ENCODE results near the gene EBPL. TPM values are rescaled to one million over a fixed set of nuclear protein-coding genes. Genes with fewer than 3 reads are reported as not detected.

EBPL gene
- total RNA-seq, 4 donors from 2014 or later: 37.6 to 81.7 (median 45.0) TPM

DNA sequence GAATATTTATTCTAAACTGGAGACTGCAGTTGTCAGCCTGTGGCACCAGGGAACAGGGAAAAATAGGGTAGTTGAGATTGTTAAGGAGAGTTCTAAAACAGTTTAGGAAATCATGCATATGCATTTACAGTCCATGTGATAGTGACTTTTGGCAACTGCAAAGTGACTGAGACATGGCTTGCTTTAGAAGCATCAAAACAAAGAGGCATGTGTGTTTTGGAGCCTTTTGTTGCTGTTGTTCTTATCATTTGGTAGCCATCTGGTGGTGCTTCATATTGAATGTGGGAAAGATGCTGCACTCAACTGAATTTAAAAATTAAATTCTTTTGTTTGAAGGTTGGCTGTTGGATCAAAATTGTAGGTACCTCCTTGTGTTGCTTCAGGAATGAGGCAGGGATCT is 10.2 kb upstream of the EBPL start:
- Histone ChIP-seq H3K4me1 (no peaks in the 10 kb centered on the region), H3K4me3 (no peak overlapping the region), H3K36me3 (peaks cover 0 to 65% of the 10 kb centered on the region in 2 donors), H3K9me3 (no peaks in the 10 kb centered on the region), H3K27me3 (no peaks in the 10 kb centered on the region), H3K27ac (no peak overlapping the region)
- TF ChIP-seq, protein P1, sequence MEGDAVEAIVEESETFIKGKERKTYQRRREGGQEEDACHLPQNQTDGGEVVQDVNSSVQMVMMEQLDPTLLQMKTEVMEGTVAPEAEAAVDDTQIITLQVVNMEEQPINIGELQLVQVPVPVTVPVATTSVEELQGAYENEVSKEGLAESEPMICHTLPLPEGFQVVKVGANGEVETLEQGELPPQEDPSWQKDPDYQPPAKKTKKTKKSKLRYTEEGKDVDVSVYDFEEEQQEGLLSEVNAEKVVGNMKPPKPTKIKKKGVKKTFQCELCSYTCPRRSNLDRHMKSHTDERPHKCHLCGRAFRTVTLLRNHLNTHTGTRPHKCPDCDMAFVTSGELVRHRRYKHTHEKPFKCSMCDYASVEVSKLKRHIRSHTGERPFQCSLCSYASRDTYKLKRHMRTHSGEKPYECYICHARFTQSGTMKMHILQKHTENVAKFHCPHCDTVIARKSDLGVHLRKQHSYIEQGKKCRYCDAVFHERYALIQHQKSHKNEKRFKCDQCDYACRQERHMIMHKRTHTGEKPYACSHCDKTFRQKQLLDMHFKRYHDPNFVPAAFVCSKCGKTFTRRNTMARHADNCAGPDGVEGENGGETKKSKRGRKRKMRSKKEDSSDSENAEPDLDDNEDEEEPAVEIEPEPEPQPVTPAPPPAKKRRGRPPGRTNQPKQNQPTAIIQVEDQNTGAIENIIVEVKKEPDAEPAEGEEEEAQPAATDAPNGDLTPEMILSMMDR (IDR thresholded peaks at IDR 0.05): no peak
- TF ChIP-seq POLR2A (IDR thresholded peaks at IDR 0.05): no peak
- no peak for TF ChIP-seq EP300 (IDR thresholded peaks at IDR 0.05)
- no peak for TF ChIP-seq POLR2AphosphoS5 (IDR thresholded peaks at IDR 0.05)
- no peak for ATAC-seq

- no peak overlapping the region for H3K27ac ChIP-seq
- no peaks in the 10 kb centered on the region for H3K4me1 ChIP-seq
- peaks cover 0 to 46% of the 10 kb centered on the region in 2 donors for H3K36me3 ChIP-seq
- H3K9me3 ChIP-seq: no peaks in the 10 kb centered on the region
- H3K4me3 ChIP-seq: no peak overlapping the region
- no peak for TF ChIP-seq POLR2AphosphoS5 (IDR thresholded peaks at IDR 0.05)
- TF ChIP-seq, protein P1 (IDR thresholded peaks at IDR 0.05): no peak
- TF ChIP-seq POLR2A (IDR thresholded peaks at IDR 0.05): no peak
- TF ChIP-seq EP300 (IDR thresholded peaks at IDR 0.05): no peak
- H3K27me3 ChIP-seq: no peaks in the 10 kb centered on the region
- ATAC-seq: no peak
- whole genome bisulfite sequencing, 2 donors (ENCODE audit: low coverage in 1 of 2): 91 to 100% methylated on average over 1 to 3 of the region's 3 CpGs
Measured at GRCh38 chr13:49697468-49697867, 6.2 kb upstream of the EBPL start.

DNA sequence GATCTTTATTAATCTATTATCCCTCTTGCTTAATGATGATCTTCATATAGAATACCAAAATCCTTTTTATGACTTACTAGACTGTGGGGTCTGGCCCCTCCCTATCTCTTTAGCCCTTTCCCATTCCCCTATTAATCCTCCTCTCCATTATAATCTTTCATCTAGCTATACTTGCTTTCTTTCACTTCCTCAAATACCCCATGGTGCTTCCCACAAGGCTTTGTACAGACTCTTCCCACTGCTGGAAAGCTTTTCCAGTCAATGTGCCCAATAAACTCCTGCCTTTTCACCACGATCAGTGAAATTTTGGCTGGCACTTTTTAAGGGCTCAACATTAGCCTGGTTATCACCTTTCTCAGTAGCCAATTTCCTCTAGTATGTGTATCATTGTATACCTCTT is 3.2 kb upstream of the EBPL start:
- 75% methylated on average over 1 of the region's 1 CpG; no CpG with 5 or more reads in 1 of the 2 donors for WGBS, 2 donors (ENCODE audit: low coverage in 1 of 2)
- H3K9me3 ChIP-seq: no peaks in the 10 kb centered on the region
- no peak for ATAC-seq
- H3K4me1 ChIP-seq: peaks cover 0 to 20% (median 0%) of the 10 kb centered on the region in 3 donors
- no peaks in the 10 kb centered on the region for H3K27me3 ChIP-seq
- H3K4me3 ChIP-seq: no peak overlapping the region
- TF ChIP-seq POLR2AphosphoS5 (IDR thresholded peaks at IDR 0.05) (no peak), EP300 (IDR thresholded peaks at IDR 0.05) (no peak), POLR2A (IDR thresholded peaks at IDR 0.05) (no peak)
- TF ChIP-seq, protein P1 (IDR thresholded peaks at IDR 0.05): no peak
- peaks cover 0 to 19% of the 10 kb centered on the region in 2 donors for H3K36me3 ChIP-seq
- H3K27ac ChIP-seq: no peak overlapping the region

GRCh38 chr13:49693877-49694276 is 2.6 kb upstream of the EBPL start:
- no peaks in the 10 kb centered on the region for H3K27me3 ChIP-seq
- TF ChIP-seq EP300 (IDR thresholded peaks at IDR 0.05) (no peak), POLR2AphosphoS5 (IDR thresholded peaks at IDR 0.05) (no peak), POLR2A (IDR thresholded peaks at IDR 0.05) (no peak)
- TF ChIP-seq, protein P1 (IDR thresholded peaks at IDR 0.05): no peak
- no peak overlapping the region for H3K4me3 ChIP-seq

GRCh38 chr13:49693191-49693733 is 2.0 kb upstream of the EBPL start:
- Histone ChIP-seq H3K36me3 (peaks cover 0 to 12% of the 10 kb centered on the region in 2 donors), H3K4me3 (no peak overlapping the region), H3K4me1 (peaks cover 0 to 26% (median 0%) of the 10 kb centered on the region in 3 donors), H3K27me3 (no peaks in the 10 kb centered on the region), H3K9me3 (no peaks in the 10 kb centered on the region), H3K27ac (no peak overlapping the region)
- no peak for ATAC-seq
- WGBS, 2 donors (ENCODE audit: low coverage in 1 of 2): 85 to 89% methylated on average over 2 to 4 of the region's 4 CpGs
- TF ChIP-seq POLR2AphosphoS5 (IDR thresholded peaks at IDR 0.05): no peak
- no peak for TF ChIP-seq EP300 (IDR thresholded peaks at IDR 0.05)
- no peak for TF ChIP-seq POLR2A (IDR thresholded peaks at IDR 0.05)
- TF ChIP-seq, protein P1 (IDR thresholded peaks at IDR 0.05): no peak

More at GRCh38 chr13:49693877-49694276, 2.6 kb upstream of the EBPL start:
- peaks cover 0 to 18% of the 10 kb centered on the region in 2 donors for H3K36me3 ChIP-seq
- H3K27ac ChIP-seq: no peak overlapping the region
- WGBS, 2 donors (ENCODE audit: low coverage in 1 of 2): 61 to 87% methylated on average over 3 of the region's 3 CpGs
- ATAC-seq: no peak
- peaks cover 0 to 26% (median 0%) of the 10 kb centered on the region in 3 donors for H3K4me1 ChIP-seq
- H3K9me3 ChIP-seq: no peaks in the 10 kb centered on the region

Data from gastroesophageal sphincter (tissue), 4 donors.